Epithelial cell of umbilical artery (primary cell): Measurements from ENCODE around the gene GOLGA8H. TPM values are rescaled to one million over a fixed set of nuclear protein-coding genes. Genes with fewer than 3 reads are reported as not detected.

Experiments used
- total RNA-seq: library from RNA; depleted of rRNA; stranded (reverse); fragments of >200 nt; gene quantifications from 2 replicates; pipeline ENCODE4 v1.2.3, GENCODE V29; 2014

Gene GOLGA8H, protein sequence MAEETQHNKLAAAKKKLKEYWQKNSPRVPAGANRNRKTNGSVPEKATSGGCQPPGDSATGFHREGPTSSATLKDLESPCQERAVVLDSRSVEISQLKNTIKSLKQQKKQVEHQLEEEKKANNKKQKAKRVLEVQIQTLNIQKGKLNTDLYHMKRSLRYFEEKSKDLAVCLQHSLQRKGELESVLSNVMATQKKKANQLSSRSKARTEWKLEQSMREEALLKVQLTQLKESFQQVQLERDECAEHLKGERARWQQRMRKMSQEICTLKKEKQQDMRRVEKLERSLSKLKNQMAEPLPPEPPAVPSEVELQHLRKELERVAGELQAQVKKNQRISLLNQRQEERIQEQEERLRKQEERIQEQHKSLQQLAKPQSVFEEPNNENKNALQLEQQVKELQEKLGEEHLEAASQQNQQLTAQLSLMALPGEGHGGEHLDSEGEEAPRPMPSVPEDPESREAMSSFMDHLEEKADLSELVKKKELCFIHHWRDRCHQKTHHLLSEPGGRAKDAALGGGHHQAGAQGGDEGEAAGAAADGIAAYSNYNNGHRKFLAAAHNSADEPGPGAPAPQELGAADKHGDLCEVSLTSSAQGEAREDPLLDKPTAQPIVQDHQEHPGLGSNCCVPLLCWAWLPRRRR
- total RNA-seq = 0.97 and 2.3 TPM in 2 replicates

DNA sequence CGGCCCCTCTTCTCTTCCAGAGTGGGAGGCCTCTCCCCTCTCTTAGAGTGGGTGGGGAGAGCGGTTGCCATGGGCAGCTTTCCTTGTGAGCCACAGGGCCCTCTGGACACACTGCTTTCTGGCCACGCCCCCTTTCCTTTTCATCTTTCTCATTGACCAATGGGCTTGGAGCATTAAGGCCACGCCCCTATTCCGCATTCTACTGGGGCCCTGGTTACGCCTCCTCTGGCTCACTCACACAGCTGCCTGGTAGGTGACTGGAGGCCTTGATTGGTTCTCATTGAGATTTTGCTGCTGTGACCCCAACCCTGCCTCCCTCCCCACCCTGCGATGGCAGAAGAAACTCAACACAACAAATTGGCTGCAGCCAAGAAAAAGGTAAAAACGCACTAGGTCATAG, at the start of gene GOLGA8H:
GOLGA8H (plus strand) TSS at position 233 of the 400 bp plus-strand sequence; CDS start at position 331, 98 bp downstream.

DNA sequence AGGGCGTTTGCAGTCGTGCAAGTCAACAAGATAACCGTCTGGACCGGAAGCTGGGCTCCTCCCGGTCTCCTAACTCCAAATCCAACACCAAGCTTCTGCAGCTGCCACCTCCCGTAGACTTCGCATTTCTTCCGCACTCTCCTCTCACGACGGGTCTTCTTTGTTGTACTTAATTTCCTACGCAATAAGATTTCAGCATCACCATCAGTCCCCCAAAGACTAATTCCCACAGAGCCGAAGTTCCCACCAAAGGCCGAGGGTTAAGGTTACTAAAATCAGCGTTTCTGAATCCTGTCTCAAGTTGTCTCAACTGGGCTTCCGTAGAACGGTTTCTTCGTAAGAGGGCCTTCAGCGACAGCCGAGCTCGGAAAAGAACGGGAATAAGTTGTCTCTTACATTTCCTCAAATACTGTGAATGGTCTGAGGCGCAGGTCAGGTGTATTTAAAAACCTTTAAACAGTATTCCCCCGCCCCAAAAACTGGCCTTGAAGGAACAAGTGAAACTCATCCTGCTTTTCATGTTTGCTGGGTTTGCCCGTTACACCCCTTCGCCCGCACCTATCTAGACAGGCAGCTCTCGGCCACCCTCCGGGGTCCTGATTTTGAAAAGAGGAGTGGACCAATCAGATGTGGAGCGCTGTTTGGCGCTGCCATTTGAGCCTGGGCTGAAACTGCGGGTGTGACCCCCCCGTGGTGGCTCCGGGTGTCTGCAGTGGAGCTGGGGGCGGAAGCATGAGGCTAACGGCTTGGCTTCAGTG, 21.8 kb downstream of the GOLGA8H start, which contains the start of gene ARHGAP11B:
ARHGAP11B (plus strand) TSS at position 693 of the 758 bp plus-strand sequence.

Other genes with a start within 250 kb of the GOLGA8H start
- gene CHRFAM7A, start 210.5 kb upstream of the GOLGA8H start, total RNA-seq = 2.3 and 15.8 TPM in 2 replicates
- gene GOLGA8R, start 189.8 kb upstream of the GOLGA8H start, total RNA-seq = 0.97 and 1.4 TPM in 2 replicates
- not detected in 2 replicates for gene GOLGA8Q, start 52.0 kb upstream of the GOLGA8H start, total RNA-seq